ENCODE measurements around the gene TNFRSF13B. TPM values are rescaled to one million over a fixed set of nuclear protein-coding genes. Genes with fewer than 3 reads are reported as not detected.

TNFRSF13B gene
- total and polyA plus RNA-seq, 10 of the 15 experiments (the other 5 are each of a cell fraction or from before 2014, with no cell fraction given) = 15.5 to 231 (median 119) TPM

DNA sequence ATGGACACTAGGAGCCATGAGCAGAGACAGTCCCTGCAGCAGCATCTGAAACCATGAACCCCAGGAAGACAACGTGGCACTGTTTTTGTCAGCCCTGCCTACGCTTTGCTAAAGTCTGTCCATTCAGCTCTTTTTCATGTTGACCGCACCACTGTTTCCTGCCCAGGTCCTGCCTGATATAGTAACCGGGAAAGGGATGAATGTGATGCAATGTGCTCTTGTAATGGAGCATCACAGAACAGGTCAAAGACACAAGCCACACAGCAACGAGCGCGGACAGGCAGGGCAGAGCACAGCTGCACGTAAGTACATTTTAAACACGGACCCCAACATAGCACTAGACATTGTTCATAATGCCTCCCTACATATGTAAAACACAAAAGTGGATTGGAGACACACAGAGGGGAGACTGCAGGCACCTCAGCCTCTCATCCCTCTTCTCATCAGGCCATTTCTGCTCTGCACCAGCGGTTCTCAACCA, 16.9 kb upstream of the TNFRSF13B start:
- Histone ChIP-seq H3K4me2 (ENCODE audit: control insufficient read depth, insufficient read depth) (peak overlapping the region; percentile 100), H3K79me2 (ENCODE audit: control insufficient read depth, insufficient read depth, low read length) (peaks cover 21% of the 10 kb centered on the region), H3K9ac (ENCODE audit: control insufficient read depth, insufficient read depth, low read length) (peak overlapping the region; percentile 82), H3K9me3 (replicated peaks; ENCODE audit: control insufficient read depth, insufficient read depth, low read length) (no peaks in the 10 kb centered on the region), H3K36me3 (ENCODE audit: control insufficient read depth in 2 of 2, insufficient read depth in 2 of 2, low read length in 1 of 2) (no peaks in the 10 kb centered on the region; a peak in 1 of 4 replicates), H2AFZ (ENCODE audit: control insufficient read depth, low read depth, low read length) (no peak overlapping the region), H3K4me1 (ENCODE audit: control insufficient read depth, insufficient read depth, low read length) (peaks cover 63% of the 10 kb centered on the region), H3K27me3 (replicated peaks in 1 of 2; ENCODE audit: control insufficient read depth in 2 of 2, insufficient read depth in 2 of 2, low read length in 1 of 2) (no peaks in the 10 kb centered on the region), H3K4me3 (peak overlapping the region; percentile 62), H4K20me1 (ENCODE audit: control insufficient read depth, insufficient read depth) (no peaks in the 10 kb centered on the region), H3K27ac (ENCODE audit: control insufficient read depth, insufficient read depth) (peak overlapping the region; percentile 96)
- FAIRE-seq = no peak
- intact Hi-C loops (cut with micrococcal nuclease; ENCODE audit: unreplicated experiment) = loop anchor here (1.0 to 10.0 kb wide), 3 partner anchors 8 to 846 kb away; partner anchors contain the start of gene SREBF1
- peak; percentile 82 for DNase-seq (ENCODE audit: low read depth, low spot score)
- POLR2A ChIA-PET = interaction anchor here (3.5 to 21.9 kb wide), 2 partner anchors 18 to 43 kb away, joined by 18 to 656 read pairs; partner anchors contain the start of gene TNFRSF13B
- under 1% methylated on average over 10 of the region's 10 CpGs for WGBS (ENCODE audit: insufficient coverage, insufficient replicate concordance, low lambda C conversion rate, missing lambda C conversion rate)
- peak; percentile 14 for ATAC-seq
- BruUV-seq (replicated peaks) = no TSS peak
- CTCF ChIA-PET = interaction anchor here (1.0 to 11.9 kb wide), 5 partner anchors 18 to 75 kb away, joined by 3 to 361 read pairs (median 32); partner anchors contain the start of gene TNFRSF13B
- RAD21 ChIA-PET (ENCODE audit: unreplicated experiment) = interaction anchor here (0.7 to 22.6 kb wide), 7 partner anchors 22 to 581 kb away, joined by 3 to 913 read pairs (median 4); partner anchors contain the start of gene TNFRSF13B
- SMC1A ChIA-PET (ENCODE audit: uncharacterized antibody, unreplicated experiment) = interaction anchor here (1.0 to 21.7 kb wide), 5 partner anchors 17 to 73 kb away, joined by 3 to 812 read pairs (median 4); partner anchors contain the start of gene TNFRSF13B
- in situ Hi-C loops (cut with MboI) = loop anchor here (10.0 to 25.0 kb wide), 2 partner anchors 574 to 1924 kb away; partner anchors contain the start of gene TRPV2
- TF ChIP-seq ETV6 (conservative IDR thresholded peaks at IDR 0.05 in 1 of 2, IDR thresholded peaks at IDR 0.05 in 1 of 2; ENCODE audit: borderline replicate concordance in 1 of 2, low read depth in 1 of 2) (0 out of 4 replicates have a peak, but pooled peaks of 1 of the 2 experiments have one; percentile 16), CEBPB (IDR thresholded peaks at IDR 0.05; ENCODE audit: borderline replicate concordance in 1 of 2, low read depth in 2 of 2, low read length in 2 of 2) (peak in 1 of 2 experiments; percentile 73; a peak in 1 of 4 replicates), KLF5 (IDR thresholded peaks at IDR 0.05; ENCODE audit: partially characterized antibody) (no peak), NFYB (IDR thresholded peaks at IDR 0.05; ENCODE audit: insufficient read depth, low read depth, low read length) (no peak), IRF4 (IDR thresholded peaks at IDR 0.05; ENCODE audit: low read depth, low read length) (no peak; the same call in 1 of the 2 replicates), SRF (IDR thresholded peaks at IDR 0.05; ENCODE audit: low read depth in 2 of 2, low read length in 2 of 2) (peak in 1 of 2 experiments; percentile 72; a peak in 1 of 4 replicates), E2F8 (IDR thresholded peaks at IDR 0.05; ENCODE audit: low read depth, partially characterized antibody) (no peak), CREM (IDR thresholded peaks at IDR 0.05; ENCODE audit: low read depth) (peak; percentile 78), CBFB (IDR thresholded peaks at IDR 0.05; ENCODE audit: low read depth) (0 out of 2 replicates have a peak, but pooled peaks have one; percentile 11), EP300 (IDR thresholded peaks at IDR 0.05; ENCODE audit: borderline replicate concordance in 1 of 2, control insufficient read depth in 1 of 2, low read depth in 2 of 2, low read length in 2 of 2) (peak in 1 of 2 experiments; percentile 39; a peak in 1 of 4 replicates), RELA (IDR thresholded peaks at IDR 0.05; ENCODE audit: borderline replicate concordance, partially characterized antibody) (no peak), TCF3 (IDR thresholded peaks at IDR 0.05; ENCODE audit: borderline replicate concordance, insufficient read depth, low read depth, low read length) (0 out of 2 replicates have a peak, but pooled peaks have one; percentile 26), NKRF (conservative IDR thresholded peaks at IDR 0.05) (peak; percentile 87; the same call in 1 of the 2 replicates), RUNX3 (IDR thresholded peaks at IDR 0.05; ENCODE audit: low read length) (peak; percentile 92)
- TF ChIP-seq, protein P1, sequence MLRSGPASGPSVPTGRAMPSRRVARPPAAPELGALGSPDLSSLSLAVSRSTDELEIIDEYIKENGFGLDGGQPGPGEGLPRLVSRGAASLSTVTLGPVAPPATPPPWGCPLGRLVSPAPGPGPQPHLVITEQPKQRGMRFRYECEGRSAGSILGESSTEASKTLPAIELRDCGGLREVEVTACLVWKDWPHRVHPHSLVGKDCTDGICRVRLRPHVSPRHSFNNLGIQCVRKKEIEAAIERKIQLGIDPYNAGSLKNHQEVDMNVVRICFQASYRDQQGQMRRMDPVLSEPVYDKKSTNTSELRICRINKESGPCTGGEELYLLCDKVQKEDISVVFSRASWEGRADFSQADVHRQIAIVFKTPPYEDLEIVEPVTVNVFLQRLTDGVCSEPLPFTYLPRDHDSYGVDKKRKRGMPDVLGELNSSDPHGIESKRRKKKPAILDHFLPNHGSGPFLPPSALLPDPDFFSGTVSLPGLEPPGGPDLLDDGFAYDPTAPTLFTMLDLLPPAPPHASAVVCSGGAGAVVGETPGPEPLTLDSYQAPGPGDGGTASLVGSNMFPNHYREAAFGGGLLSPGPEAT (IDR thresholded peaks at IDR 0.05; ENCODE audit: low read depth) = no peak
